Fibroblast of lung (primary cell): Measurements from ENCODE around the gene EXOSC7. TPM values are rescaled to one million over a fixed set of nuclear protein-coding genes. Genes with fewer than 3 reads are reported as not detected.
A peak's percentile ranks its signal among the peaks of the same experiment; 100 is the strongest.

ENCODE experiments used
- DNase-seq, 2 donors: peaks; one replicate each; pipeline versions ENCODE4 v3.0.0 to v3.0.0-alpha.2; 2010; ENCODE audit warnings: low read depth in 2 of 2
- H2AFZ ChIP-seq: 2 replicates; pipeline ENCODE4 v1.5.1; 2012; ENCODE audit warnings: low read length, control low read depth, inconsistent platforms
- H3K27ac ChIP-seq: 2 replicates; pipeline ENCODE4 v1.5.1; 2011; ENCODE audit warnings: low read length, control low read depth; ENCODE audit not compliant: insufficient read depth
- H3K27me3 ChIP-seq: 2 replicates; pipeline ENCODE4 v1.5.1; 2011; ENCODE audit warnings: mild to moderate bottlenecking, low read length; ENCODE audit not compliant: control insufficient read depth, insufficient read depth
- H3K36me3 ChIP-seq: 2 replicates; pipeline ENCODE4 v1.5.1; 2011; ENCODE audit warnings: low read length; ENCODE audit not compliant: control insufficient read depth, insufficient read depth
- H3K4me1 ChIP-seq: 2 replicates; pipeline ENCODE4 v1.5.1; 2011; ENCODE audit warnings: low read length; ENCODE audit not compliant: control insufficient read depth, insufficient read depth; ENCODE audit errors: extremely low read depth
- H3K4me2 ChIP-seq: 2 replicates; pipeline ENCODE4 v1.5.1; 2011; ENCODE audit warnings: low read length, control low read depth; ENCODE audit not compliant: insufficient read depth; ENCODE audit errors: extremely low read depth
- H3K4me3 ChIP-seq, 4 experiments: fragments of 200-600 bp in 1 of 4; sonication (generic) in 1 of 4; replicated peaks in 1 of 4; 2 replicates each; pipeline ENCODE4 v1.5.1; 2011 to 2016; ENCODE audit warnings: low read length in 4 of 4, low read depth in 3 of 4, mild to moderate bottlenecking in 3 of 4, control low read depth in 2 of 4, inconsistent platforms in 1 of 4, mixed read lengths in 1 of 4; ENCODE audit not compliant: insufficient read depth in 1 of 4; ENCODE audit errors: control extremely low read depth in 1 of 4
- H3K79me2 ChIP-seq: 2 replicates; pipeline ENCODE4 v1.5.1; 2012; ENCODE audit warnings: mild to moderate bottlenecking, low read length, inconsistent platforms; ENCODE audit not compliant: control insufficient read depth, insufficient read depth
- H3K9ac ChIP-seq: 2 replicates; pipeline ENCODE4 v1.5.1; 2011; ENCODE audit warnings: mild to moderate bottlenecking, low read length, control low read depth; ENCODE audit not compliant: insufficient read depth
- H3K9me3 ChIP-seq: 2 replicates; pipeline ENCODE4 v1.5.1; 2012; ENCODE audit warnings: low read depth, low read length; ENCODE audit not compliant: control insufficient read depth, insufficient read depth
- H4K20me1 ChIP-seq: 2 replicates; pipeline ENCODE4 v1.5.1; 2011; ENCODE audit warnings: low read length; ENCODE audit not compliant: control insufficient read depth, insufficient read depth; ENCODE audit errors: extremely low read depth
- CTCF ChIP-seq, 2 donors: IDR thresholded peaks in 1 of 2; conservative IDR thresholded peaks in 1 of 2; 1 replicate in 1 of 2; 2 replicates in 1 of 2; pipeline ENCODE4 v1.5.1; 2011 to 2012; ENCODE audit warnings: low read length in 2 of 2, control low read depth in 1 of 2, inconsistent platforms in 1 of 2, low read depth in 1 of 2, mild to moderate bottlenecking in 1 of 2
- EZH2 ChIP-seq: IDR thresholded peaks from 2 replicates; pipeline ENCODE4 v1.5.1; 2012; ENCODE audit warnings: low read length, control low read depth, mild to moderate bottlenecking; ENCODE audit errors: missing control alignments
- polyA plus RNA-seq, 2 donors: library from polyadenylated mRNA; depleted of rRNA in 1 of 2; stranded (reverse) in 1 of 2; unstranded in 1 of 2; fragments of >200 nt; gene quantifications; 2 replicates each; pipeline ENCODE4 v1.2.1, GENCODE V29; 2011 to 2012; ENCODE audit warnings: missing spikeins in 1 of 2
- total RNA-seq: library from RNA; depleted of rRNA; stranded (reverse); fragments of >200 nt; gene quantifications from 2 replicates; pipeline ENCODE4 v1.2.1, GENCODE V29; 2014

Gene EXOSC7
- total and polyA plus RNA-seq, 2 donors (not counting 1 experiment from before 2014, with no cell fraction given), result 58.8 to 72.5 TPM

DNA sequence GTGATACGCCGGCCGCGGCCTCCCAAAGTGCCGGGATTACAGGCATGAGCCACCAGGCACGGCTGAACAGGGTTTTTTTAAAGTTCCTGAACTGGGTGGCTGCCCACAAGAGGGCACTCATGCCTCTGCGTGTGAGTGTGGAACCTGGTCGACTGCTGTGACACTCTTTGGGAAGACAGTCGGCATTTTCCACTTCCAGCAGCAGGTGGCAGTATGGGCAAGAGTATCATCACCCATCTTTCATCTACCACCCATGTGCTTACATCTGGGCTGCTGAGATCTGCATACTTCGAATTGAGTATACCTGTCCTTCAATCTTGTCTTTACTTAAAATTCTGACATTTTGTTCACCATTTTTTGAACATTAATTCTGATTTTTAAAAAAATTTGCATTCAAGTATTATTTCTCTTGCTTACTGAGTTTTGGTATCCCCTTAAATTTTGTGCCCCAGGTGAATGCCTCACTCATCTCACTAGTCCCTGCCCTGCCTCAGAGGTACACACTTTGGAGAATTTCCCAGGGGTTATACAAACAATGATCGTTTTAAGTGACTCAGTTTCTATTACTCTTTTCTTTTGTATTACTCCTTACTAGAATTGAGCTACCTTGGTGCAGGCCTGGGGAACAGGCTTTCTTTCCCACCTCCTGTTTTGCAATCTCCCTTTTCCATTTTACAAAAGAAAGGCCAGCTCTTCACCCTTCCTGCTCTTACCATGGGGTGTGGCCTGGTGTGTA lies 61.8 kb downstream of the EXOSC7 start:
- H3K27me3 ChIP-seq, result no peaks in the 10 kb centered on the region
- H3K27ac ChIP-seq, result no peak overlapping the region
- H3K36me3 ChIP-seq, result no peaks in the 10 kb centered on the region
- peaks cover 24% of the 10 kb centered on the region for H3K4me1 ChIP-seq
- TF ChIP-seq EZH2 (no peak), CTCF (conservative IDR thresholded peaks at IDR 0.05 in 1 of 2, IDR thresholded peaks at IDR 0.05 in 1 of 2; ENCODE audit: low read depth in 1 of 2, low read length in 2 of 2) (peak; percentile 81 to 90)
- no peak overlapping the region for H2AFZ ChIP-seq
- no peaks in the 10 kb centered on the region for H3K9me3 ChIP-seq
- no peak overlapping the region for H3K4me3 ChIP-seq
- no peak overlapping the region for H3K9ac ChIP-seq
- H3K4me2 ChIP-seq, result no peak overlapping the region
- peak; percentile 84 to 93 for DNase-seq
- H3K79me2 ChIP-seq, result no peaks in the 10 kb centered on the region
- no peaks in the 10 kb centered on the region for H4K20me1 ChIP-seq

GRCh38 chr3:45041666-45042065 lies 65.6 kb downstream of the EXOSC7 start:
- H4K20me1 ChIP-seq, result no peaks in the 10 kb centered on the region
- no peak overlapping the region for H2AFZ ChIP-seq
- no peak for DNase-seq
- no peak for TF ChIP-seq EZH2
- no peak for TF ChIP-seq CTCF (conservative IDR thresholded peaks at IDR 0.05 in 1 of 2, IDR thresholded peaks at IDR 0.05 in 1 of 2; ENCODE audit: low read depth in 1 of 2, low read length in 2 of 2)
- H3K4me2 ChIP-seq, result no peak overlapping the region
- no peak overlapping the region for H3K4me3 ChIP-seq
- no peaks in the 10 kb centered on the region for H3K79me2 ChIP-seq
- H3K27ac ChIP-seq, result no peak overlapping the region
- H3K9me3 ChIP-seq, result no peaks in the 10 kb centered on the region
- no peaks in the 10 kb centered on the region for H3K36me3 ChIP-seq
- peaks cover 21% of the 10 kb centered on the region for H3K4me1 ChIP-seq
- H3K27me3 ChIP-seq, result no peaks in the 10 kb centered on the region
- no peak overlapping the region for H3K9ac ChIP-seq

GRCh38 chr3:45042162-45042561 lies 66.1 kb downstream of the EXOSC7 start:
- H3K27me3 ChIP-seq, result no peaks in the 10 kb centered on the region
- H2AFZ ChIP-seq, result no peak overlapping the region
- TF ChIP-seq CTCF (conservative IDR thresholded peaks at IDR 0.05 in 1 of 2, IDR thresholded peaks at IDR 0.05 in 1 of 2; ENCODE audit: low read depth in 1 of 2, low read length in 2 of 2) (no peak), EZH2 (no peak)
- H3K4me3 ChIP-seq, result no peak overlapping the region
- no peaks in the 10 kb centered on the region for H3K36me3 ChIP-seq
- no peak for DNase-seq
- H3K79me2 ChIP-seq, result no peaks in the 10 kb centered on the region
- H3K9ac ChIP-seq, result no peak overlapping the region
- peaks cover 18% of the 10 kb centered on the region for H3K4me1 ChIP-seq
- no peaks in the 10 kb centered on the region for H3K9me3 ChIP-seq
- H4K20me1 ChIP-seq, result no peaks in the 10 kb centered on the region
- no peak overlapping the region for H3K27ac ChIP-seq
- H3K4me2 ChIP-seq, result no peak overlapping the region
